HG03097 (cell line): ENCODE results near the gene TSPAN14.
"Not testable (repeated sequence)": the region's sequence is repeated elsewhere in the genome, so short reads cannot be mapped to it uniquely, and the experiment has no call there.

ENCODE experiments used
- ATAC-seq: cut with Tn5 transposase; IDR thresholded peaks from one replicate; pipeline ENCODE4 v1.9.1; 2021; ENCODE audit not compliant: unreplicated experiment, low FRiP score

Gene TSPAN14

GRCh38 chr10:80539421-80540031 is 85.4 kb downstream of the TSPAN14 start:
- ATAC-seq = no peak

- no peak for ATAC-seq
These were observed 86.0 kb downstream of the TSPAN14 start for GRCh38 chr10:80540136-80540535.

- ATAC-seq = no peak
These were observed 86.5 kb downstream of the TSPAN14 start for GRCh38 chr10:80540618-80540980.

GRCh38 chr10:80540981-80541750 is 87.1 kb downstream of the TSPAN14 start:
- ATAC-seq = peak; percentile 55

GRCh38 chr10:80542053-80542452 is 87.9 kb downstream of the TSPAN14 start:
- no peak for ATAC-seq

- no peak for ATAC-seq
These were observed 88.7 kb downstream of the TSPAN14 start for GRCh38 chr10:80542652-80543318.

- not testable (repeated sequence) for ATAC-seq
These were observed 89.2 kb downstream of the TSPAN14 start for GRCh38 chr10:80543319-80543672.

- ATAC-seq = no peak
These were observed 90.3 kb downstream of the TSPAN14 start for GRCh38 chr10:80544316-80544953.

- ATAC-seq = no peak
These were observed 91.3 kb downstream of the TSPAN14 start for GRCh38 chr10:80545258-80545881.

GRCh38 chr10:80552151-80552646 is 98.1 kb downstream of the TSPAN14 start:
- no peak for ATAC-seq

- no peak for ATAC-seq
These were observed 99.3 kb downstream of the TSPAN14 start for GRCh38 chr10:80553436-80553835.

- ATAC-seq = no peak
These were observed 99.9 kb downstream of the TSPAN14 start for GRCh38 chr10:80554050-80554449.

GRCh38 chr10:80555415-80555814 is 101.3 kb downstream of the TSPAN14 start:
- ATAC-seq = no peak

- ATAC-seq = no peak
These were observed 107.8 kb downstream of the TSPAN14 start for GRCh38 chr10:80561950-80562349.

- ATAC-seq = no peak
These were observed 113.2 kb downstream of the TSPAN14 start for GRCh38 chr10:80567292-80567691.

- ATAC-seq = no peak
These were observed 115.2 kb downstream of the TSPAN14 start for GRCh38 chr10:80569131-80569895.

GRCh38 chr10:80571352-80571751 is 117.2 kb downstream of the TSPAN14 start:
- ATAC-seq = no peak

GRCh38 chr10:80579181-80579763 is 125.2 kb downstream of the TSPAN14 start:
- ATAC-seq = no peak

GRCh38 chr10:80579849-80580637 is 125.9 kb downstream of the TSPAN14 start:
- ATAC-seq = no peak
